SK-N-SH treated with all-trans-retinoic acid at 6 μM for 48 hours (cell line): ENCODE results near the gene CNGA3.

ENCODE experiments used
- ATAC-seq: fragments of 200-7000 bp; cut with Tn5 transposase; 3 replicates; pipeline ENCODE4 v1.9.1; 2020; ENCODE audit warnings: mild to moderate bottlenecking, moderate library complexity
- ARNTL ChIP-seq: fragments of 450-650 bp; formaldehyde crosslinking; IDR thresholded peaks from 2 replicates; pipeline ENCODE4 v1.5.0; 2020; ENCODE audit warnings: low read depth, mild to moderate bottlenecking, moderate library complexity, borderline replicate concordance
- BACH2 ChIP-seq: fragments of 250-450 bp; sonication (Bioruptor Pico); IDR thresholded peaks from 2 replicates; pipeline ENCODE4 v1.9.0; 2021; ENCODE audit warnings: mild to moderate bottlenecking, borderline replicate concordance
- CREB5 ChIP-seq: fragments of 250-450 bp; sonication (Bioruptor Pico); IDR thresholded peaks from 2 replicates; pipeline ENCODE4 v1.5.1; 2020; ENCODE audit warnings: low read depth, mild to moderate bottlenecking, moderate library complexity
- CSDC2 ChIP-seq: fragments of 250-450 bp; sonication (Bioruptor Pico); IDR thresholded peaks from 2 replicates; pipeline ENCODE4 v1.5.0; 2020; ENCODE audit warnings: mild to moderate bottlenecking, moderate library complexity
- CSRNP3 ChIP-seq: fragments of 250-450 bp; sonication (Bioruptor Pico); IDR thresholded peaks from 2 replicates; pipeline ENCODE4 v1.5.1; 2021; ENCODE audit warnings: mild to moderate bottlenecking, moderate library complexity
- ESRRG ChIP-seq: fragments of 250-450 bp; sonication (Bioruptor Pico); IDR thresholded peaks from 2 replicates; pipeline ENCODE4 v1.6.1; 2021; ENCODE audit warnings: mild to moderate bottlenecking
- GLIS3 ChIP-seq: fragments of 250-450 bp; sonication (Bioruptor Pico); IDR thresholded peaks from 2 replicates; pipeline ENCODE4 v1.5.0; 2020; ENCODE audit warnings: mild to moderate bottlenecking, moderate library complexity
- ISL1 ChIP-seq: fragments of 250-450 bp; sonication (Bioruptor Pico); IDR thresholded peaks from 2 replicates; pipeline ENCODE4 v2.1.2; 2022; ENCODE audit warnings: mild to moderate bottlenecking, moderate library complexity
- OSR1 ChIP-seq: fragments of 250-450 bp; sonication (Bioruptor Pico); IDR thresholded peaks from 2 replicates; pipeline ENCODE4 v1.8.0; 2022; ENCODE audit warnings: moderate library complexity, mild to moderate bottlenecking, inconsistent platforms
- PATZ1 ChIP-seq: fragments of 250-450 bp; sonication (Bioruptor Pico); IDR thresholded peaks from 2 replicates; pipeline ENCODE4 v1.8.0; 2020; ENCODE audit warnings: mild to moderate bottlenecking, moderate library complexity, borderline replicate concordance
- PPARA ChIP-seq: fragments of 250-450 bp; sonication (Bioruptor Pico); IDR thresholded peaks from 2 replicates; pipeline ENCODE4 v1.5.0; 2020; ENCODE audit warnings: mild to moderate bottlenecking, borderline replicate concordance
- RARB ChIP-seq: fragments of 250-450 bp; sonication (Bioruptor Pico); IDR thresholded peaks from 2 replicates; pipeline ENCODE4 v1.8.0; 2021; ENCODE audit warnings: mild to moderate bottlenecking, moderate library complexity
- SNAI2 ChIP-seq: fragments of 250-450 bp; sonication (Bioruptor Pico); IDR thresholded peaks from 2 replicates; pipeline ENCODE4 v1.5.0; 2020; ENCODE audit warnings: mild to moderate bottlenecking, moderate library complexity
- TCF4 ChIP-seq: fragments of 250-450 bp; sonication (Bioruptor Pico); IDR thresholded peaks from 2 replicates; pipeline ENCODE4 v1.8.0; 2021; ENCODE audit warnings: mild to moderate bottlenecking, moderate library complexity, borderline replicate concordance
- TOX ChIP-seq: fragments of 250-450 bp; sonication (Bioruptor Pico); IDR thresholded peaks from 2 replicates; pipeline ENCODE4 v1.8.0; 2021; ENCODE audit warnings: mild to moderate bottlenecking, moderate library complexity, borderline replicate concordance
- ZC3H10 ChIP-seq: fragments of 250-450 bp; sonication (Bioruptor Pico); IDR thresholded peaks from 2 replicates; pipeline ENCODE4 v1.5.1; 2021; ENCODE audit warnings: mild to moderate bottlenecking, moderate library complexity
- ZFP3 ChIP-seq: fragments of 250-450 bp; sonication (Bioruptor Pico); IDR thresholded peaks from 2 replicates; pipeline ENCODE4 v1.5.0; 2020; ENCODE audit warnings: mild to moderate bottlenecking, moderate library complexity
- ZFP30 ChIP-seq: fragments of 450-650 bp; formaldehyde crosslinking; IDR thresholded peaks from 2 replicates; pipeline ENCODE4 v1.5.0; 2022; ENCODE audit warnings: mild to moderate bottlenecking, moderate library complexity
- ZNF565 ChIP-seq: fragments of 450-650 bp; formaldehyde crosslinking; conservative IDR thresholded peaks from 2 replicates; pipeline ENCODE4 v1.5.0; 2020; ENCODE audit warnings: low read depth, mild to moderate bottlenecking, moderate library complexity
- ZNF70 ChIP-seq: fragments of 450-650 bp; formaldehyde crosslinking; IDR thresholded peaks from 2 replicates; pipeline ENCODE4 v1.5.0; 2020; ENCODE audit warnings: mild to moderate bottlenecking, moderate library complexity
- ZNF8 ChIP-seq: fragments of 450-650 bp; formaldehyde crosslinking; IDR thresholded peaks from 2 replicates; pipeline ENCODE4 v1.5.0; 2020; ENCODE audit warnings: mild to moderate bottlenecking, moderate library complexity
- TF ChIP-seq, protein P1 (sequence below): fragments of 250-450 bp; sonication (Bioruptor Pico); IDR thresholded peaks from 2 replicates; pipeline ENCODE4 v1.8.0; 2021; ENCODE audit warnings: low read depth, mild to moderate bottlenecking, moderate library complexity, borderline replicate concordance
- TF ChIP-seq, protein P2 (sequence below): fragments of 250-450 bp; sonication (Bioruptor Pico); IDR thresholded peaks from 2 replicates; pipeline ENCODE4 v1.5.0; 2020; ENCODE audit warnings: mild to moderate bottlenecking, moderate library complexity

CNGA3 gene

GRCh38 chr2:98379311-98380202, 33.3 kb downstream of the CNGA3 start:
- TF ChIP-seq ZNF8 (CRISPR knock-in tag) = no peak
- TF ChIP-seq, protein P1, sequence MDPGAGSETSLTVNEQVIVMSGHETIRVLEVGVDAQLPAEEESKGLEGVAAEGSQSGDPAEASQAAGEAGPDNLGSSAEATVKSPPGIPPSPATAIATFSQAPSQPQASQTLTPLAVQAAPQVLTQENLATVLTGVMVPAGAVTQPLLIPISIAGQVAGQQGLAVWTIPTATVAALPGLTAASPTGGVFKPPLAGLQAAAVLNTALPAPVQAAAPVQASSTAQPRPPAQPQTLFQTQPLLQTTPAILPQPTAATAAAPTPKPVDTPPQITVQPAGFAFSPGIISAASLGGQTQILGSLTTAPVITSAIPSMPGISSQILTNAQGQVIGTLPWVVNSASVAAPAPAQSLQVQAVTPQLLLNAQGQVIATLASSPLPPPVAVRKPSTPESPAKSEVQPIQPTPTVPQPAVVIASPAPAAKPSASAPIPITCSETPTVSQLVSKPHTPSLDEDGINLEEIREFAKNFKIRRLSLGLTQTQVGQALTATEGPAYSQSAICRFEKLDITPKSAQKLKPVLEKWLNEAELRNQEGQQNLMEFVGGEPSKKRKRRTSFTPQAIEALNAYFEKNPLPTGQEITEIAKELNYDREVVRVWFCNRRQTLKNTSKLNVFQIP (CRISPR knock-in tag) = no peak
- no peak for TF ChIP-seq PATZ1 (CRISPR knock-in tag)
- TF ChIP-seq CSDC2 (CRISPR knock-in tag) = no peak
- TF ChIP-seq ZC3H10 = no peak
- TF ChIP-seq ARNTL (CRISPR knock-in tag) = no peak
- TF ChIP-seq TCF4 (CRISPR knock-in tag) = no peak
- no peak for TF ChIP-seq OSR1 (CRISPR knock-in tag)
- TF ChIP-seq ZFP30 (CRISPR knock-in tag) = no peak
- TF ChIP-seq BACH2 (CRISPR knock-in tag) = no peak
- TF ChIP-seq RARB (CRISPR knock-in tag) = no peak
- no peak for TF ChIP-seq TOX
- no peak for TF ChIP-seq ESRRG
- TF ChIP-seq ZFP3 (CRISPR knock-in tag) = no peak
- no peak for TF ChIP-seq PPARA (CRISPR knock-in tag)
- no peak for TF ChIP-seq GLIS3
- no peak for ATAC-seq

DNA sequence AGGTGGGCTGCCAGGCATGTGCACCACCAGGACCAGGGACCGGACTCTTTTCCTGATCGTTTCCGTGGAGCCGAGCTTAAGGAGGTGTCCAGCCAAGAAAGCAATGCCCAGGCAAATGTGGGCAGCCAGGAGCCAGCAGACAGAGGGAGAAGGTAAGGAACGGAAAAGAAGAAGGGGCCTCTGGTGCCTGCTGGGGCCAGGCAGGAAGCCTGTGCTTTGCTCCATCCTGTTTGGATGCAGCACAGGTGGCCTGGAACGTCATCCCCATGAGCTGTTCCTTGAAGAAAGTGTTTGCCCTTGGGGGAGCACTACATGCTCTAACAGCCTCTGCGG, 33.9 kb downstream of the CNGA3 start:
- ATAC-seq = no peak
- TF ChIP-seq ISL1 (CRISPR knock-in tag) (no peak), CSRNP3 (CRISPR knock-in tag) (no peak), TCF4 (CRISPR knock-in tag) (no peak), GLIS3 (no peak), SNAI2 (CRISPR knock-in tag) (no peak), PPARA (CRISPR knock-in tag) (no peak), TOX (no peak), ZFP3 (CRISPR knock-in tag) (no peak), RARB (CRISPR knock-in tag) (no peak), ZNF70 (CRISPR knock-in tag) (no peak), CREB5 (CRISPR knock-in tag) (no peak), ZNF565 (CRISPR knock-in tag) (no peak)
- TF ChIP-seq, protein P2, sequence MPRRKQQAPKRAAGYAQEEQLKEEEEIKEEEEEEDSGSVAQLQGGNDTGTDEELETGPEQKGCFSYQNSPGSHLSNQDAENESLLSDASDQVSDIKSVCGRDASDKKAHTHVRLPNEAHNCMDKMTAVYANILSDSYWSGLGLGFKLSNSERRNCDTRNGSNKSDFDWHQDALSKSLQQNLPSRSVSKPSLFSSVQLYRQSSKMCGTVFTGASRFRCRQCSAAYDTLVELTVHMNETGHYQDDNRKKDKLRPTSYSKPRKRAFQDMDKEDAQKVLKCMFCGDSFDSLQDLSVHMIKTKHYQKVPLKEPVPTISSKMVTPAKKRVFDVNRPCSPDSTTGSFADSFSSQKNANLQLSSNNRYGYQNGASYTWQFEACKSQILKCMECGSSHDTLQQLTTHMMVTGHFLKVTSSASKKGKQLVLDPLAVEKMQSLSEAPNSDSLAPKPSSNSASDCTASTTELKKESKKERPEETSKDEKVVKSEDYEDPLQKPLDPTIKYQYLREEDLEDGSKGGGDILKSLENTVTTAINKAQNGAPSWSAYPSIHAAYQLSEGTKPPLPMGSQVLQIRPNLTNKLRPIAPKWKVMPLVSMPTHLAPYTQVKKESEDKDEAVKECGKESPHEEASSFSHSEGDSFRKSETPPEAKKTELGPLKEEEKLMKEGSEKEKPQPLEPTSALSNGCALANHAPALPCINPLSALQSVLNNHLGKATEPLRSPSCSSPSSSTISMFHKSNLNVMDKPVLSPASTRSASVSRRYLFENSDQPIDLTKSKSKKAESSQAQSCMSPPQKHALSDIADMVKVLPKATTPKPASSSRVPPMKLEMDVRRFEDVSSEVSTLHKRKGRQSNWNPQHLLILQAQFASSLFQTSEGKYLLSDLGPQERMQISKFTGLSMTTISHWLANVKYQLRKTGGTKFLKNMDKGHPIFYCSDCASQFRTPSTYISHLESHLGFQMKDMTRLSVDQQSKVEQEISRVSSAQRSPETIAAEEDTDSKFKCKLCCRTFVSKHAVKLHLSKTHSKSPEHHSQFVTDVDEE (CRISPR knock-in tag) = no peak
- TF ChIP-seq, protein P1 (CRISPR knock-in tag) = no peak
